GM23338 (cell line): ENCODE measurements around the gene EXD3. TPM values are rescaled to one million over a fixed set of nuclear protein-coding genes. Genes with fewer than 3 reads are reported as not detected.

Experiments
- ATAC-seq: fragments of 200-7000 bp; cut with Tn5 transposase; 3 replicates; pipeline ENCODE4 v1.9.1; 2020
- DNase-seq: peaks from one replicate; pipeline ENCODE4 v3.0.0-alpha.2; 2015; ENCODE audit warnings: low spot score
- H2AFZ ChIP-seq: fragments of 200-600 bp; sonication (generic); 2 replicates; pipeline ENCODE4 v1.8.0; 2016; ENCODE audit warnings: antibody characterized with exemption, mild to moderate bottlenecking, moderate library complexity
- H3F3A ChIP-seq: fragments of 200-600 bp; sonication (generic); replicated peaks from 2 replicates; pipeline ENCODE4 v1.8.0; 2017; ENCODE audit warnings: antibody characterized with exemption, mixed run types, low read depth
- H3K27ac ChIP-seq: fragments of 200-600 bp; sonication (generic); 2 replicates; pipeline ENCODE4 v1.6.1; 2016; ENCODE audit warnings: low read depth
- H3K27me3 ChIP-seq: fragments of 200-600 bp; sonication (generic); 2 replicates; pipeline ENCODE4 v1.8.0; 2016; ENCODE audit warnings: mild to moderate bottlenecking, mixed run types, moderate library complexity; ENCODE audit not compliant: insufficient read depth
- H3K36me3 ChIP-seq: fragments of 200-600 bp; sonication (generic); 2 replicates; pipeline ENCODE4 v1.8.0; 2016; ENCODE audit warnings: mild to moderate bottlenecking; ENCODE audit not compliant: insufficient read depth
- H3K4me1 ChIP-seq: fragments of 200-600 bp; sonication (generic); 2 replicates; pipeline ENCODE4 v1.8.0; 2016; ENCODE audit warnings: mild to moderate bottlenecking, moderate library complexity; ENCODE audit not compliant: insufficient read depth
- H3K4me2 ChIP-seq: fragments of 200-600 bp; sonication (generic); 2 replicates; pipeline ENCODE4 v1.7.1; 2017; ENCODE audit warnings: mixed run types
- H3K4me3 ChIP-seq: fragments of 200-600 bp; sonication (generic); 2 replicates; pipeline ENCODE4 v1.6.1; 2016; ENCODE audit warnings: mixed run types
- H3K79me2 ChIP-seq: fragments of 200-600 bp; sonication (generic); replicated peaks from 2 replicates; pipeline ENCODE4 v1.8.0; 2017; ENCODE audit warnings: mild to moderate bottlenecking; ENCODE audit not compliant: insufficient read depth
- H3K9me2 ChIP-seq: fragments of 200-600 bp; sonication (generic); 2 replicates; pipeline ENCODE4 v1.8.0; 2017; ENCODE audit not compliant: insufficient read depth
- H4K20me1 ChIP-seq: fragments of 200-600 bp; sonication (generic); replicated peaks from 2 replicates; pipeline ENCODE4 v1.8.0; 2017; ENCODE audit warnings: mild to moderate bottlenecking; ENCODE audit not compliant: insufficient read depth
- H3K27ac Mint-ChIP-seq: 2 replicates; pipeline ENCODE4 v1.8.0; 2020; ENCODE audit warnings: inconsistent platforms, mild to moderate bottlenecking, moderate library complexity, mixed read lengths
- H3K27me3 Mint-ChIP-seq: 3 replicates; pipeline ENCODE4 v1.8.0; 2022; ENCODE audit warnings: low read depth, mild to moderate bottlenecking, moderate library complexity, mixed read lengths, inconsistent platforms; ENCODE audit not compliant: insufficient read depth, poor library complexity
- H3K36me3 Mint-ChIP-seq: 3 replicates; pipeline ENCODE4 v1.8.0; 2021; ENCODE audit warnings: low read depth, mild to moderate bottlenecking, inconsistent platforms, moderate library complexity, mixed read lengths
- H3K4me1 Mint-ChIP-seq: 3 replicates; pipeline ENCODE4 v1.8.0; 2020; ENCODE audit warnings: mild to moderate bottlenecking, inconsistent platforms, mixed read lengths
- H3K4me3 Mint-ChIP-seq: 3 replicates; pipeline ENCODE4 v1.8.0; 2021; ENCODE audit warnings: moderate library complexity, mild to moderate bottlenecking, inconsistent platforms, mixed read lengths
- H3K9me3 Mint-ChIP-seq: 3 replicates; pipeline ENCODE4 v1.8.0; 2020; ENCODE audit warnings: moderate library complexity, mild to moderate bottlenecking, inconsistent platforms, mixed read lengths
- EZH2 ChIP-seq: fragments of 200-600 bp; sonication (generic); IDR thresholded peaks from one replicate; pipeline ENCODE4 v1.8.0; 2017; ENCODE audit warnings: antibody characterized with exemption, mild to moderate bottlenecking, low read depth; ENCODE audit not compliant: unreplicated experiment
- POLR2AphosphoS5 ChIP-seq: IDR thresholded peaks from 2 replicates; pipeline ENCODE4 v1.6.1; 2016; ENCODE audit warnings: antibody characterized with exemption, low read depth
- STAT1 ChIP-seq: IDR thresholded peaks from one replicate; pipeline ENCODE4 v1.6.1; 2016; ENCODE audit warnings: antibody characterized with exemption; ENCODE audit not compliant: unreplicated experiment
- ZNF114 ChIP-seq: fragments of 250-450 bp; sonication (Bioruptor Pico); IDR thresholded peaks from 2 replicates; pipeline ENCODE4 v1.5.0; 2020; ENCODE audit warnings: mild to moderate bottlenecking, moderate library complexity
- polyA plus RNA-seq: library from polyadenylated mRNA; unstranded; fragments of >200 nt; fragmentation: Nextera tagmentation; extraction: Ambion mirVana; gene quantifications from 2 replicates; pipeline ENCODE4 v1.2.1, GENCODE V29; 2016
- total RNA-seq: library from RNA; depleted of rRNA; stranded (reverse); fragments of >200 nt; shearing (Covaris generic); gene quantifications from 2 replicates; pipeline ENCODE4 v1.2.3, GENCODE V29; 2014
- TF ChIP-seq, protein P1 (sequence below): fragments of 250-450 bp; sonication (Bioruptor Pico); IDR thresholded peaks from 2 replicates; pipeline ENCODE4 v1.5.0; 2020; ENCODE audit warnings: mild to moderate bottlenecking, moderate library complexity

The EXD3 gene
- total and polyA plus RNA-seq, 2 experiments from 2014 or later = 3.6 to 9.7 TPM

GRCh38 chr9:137278061-137278701, 144.8 kb downstream of the EXD3 start (continued):
- TF ChIP-seq, protein P1, sequence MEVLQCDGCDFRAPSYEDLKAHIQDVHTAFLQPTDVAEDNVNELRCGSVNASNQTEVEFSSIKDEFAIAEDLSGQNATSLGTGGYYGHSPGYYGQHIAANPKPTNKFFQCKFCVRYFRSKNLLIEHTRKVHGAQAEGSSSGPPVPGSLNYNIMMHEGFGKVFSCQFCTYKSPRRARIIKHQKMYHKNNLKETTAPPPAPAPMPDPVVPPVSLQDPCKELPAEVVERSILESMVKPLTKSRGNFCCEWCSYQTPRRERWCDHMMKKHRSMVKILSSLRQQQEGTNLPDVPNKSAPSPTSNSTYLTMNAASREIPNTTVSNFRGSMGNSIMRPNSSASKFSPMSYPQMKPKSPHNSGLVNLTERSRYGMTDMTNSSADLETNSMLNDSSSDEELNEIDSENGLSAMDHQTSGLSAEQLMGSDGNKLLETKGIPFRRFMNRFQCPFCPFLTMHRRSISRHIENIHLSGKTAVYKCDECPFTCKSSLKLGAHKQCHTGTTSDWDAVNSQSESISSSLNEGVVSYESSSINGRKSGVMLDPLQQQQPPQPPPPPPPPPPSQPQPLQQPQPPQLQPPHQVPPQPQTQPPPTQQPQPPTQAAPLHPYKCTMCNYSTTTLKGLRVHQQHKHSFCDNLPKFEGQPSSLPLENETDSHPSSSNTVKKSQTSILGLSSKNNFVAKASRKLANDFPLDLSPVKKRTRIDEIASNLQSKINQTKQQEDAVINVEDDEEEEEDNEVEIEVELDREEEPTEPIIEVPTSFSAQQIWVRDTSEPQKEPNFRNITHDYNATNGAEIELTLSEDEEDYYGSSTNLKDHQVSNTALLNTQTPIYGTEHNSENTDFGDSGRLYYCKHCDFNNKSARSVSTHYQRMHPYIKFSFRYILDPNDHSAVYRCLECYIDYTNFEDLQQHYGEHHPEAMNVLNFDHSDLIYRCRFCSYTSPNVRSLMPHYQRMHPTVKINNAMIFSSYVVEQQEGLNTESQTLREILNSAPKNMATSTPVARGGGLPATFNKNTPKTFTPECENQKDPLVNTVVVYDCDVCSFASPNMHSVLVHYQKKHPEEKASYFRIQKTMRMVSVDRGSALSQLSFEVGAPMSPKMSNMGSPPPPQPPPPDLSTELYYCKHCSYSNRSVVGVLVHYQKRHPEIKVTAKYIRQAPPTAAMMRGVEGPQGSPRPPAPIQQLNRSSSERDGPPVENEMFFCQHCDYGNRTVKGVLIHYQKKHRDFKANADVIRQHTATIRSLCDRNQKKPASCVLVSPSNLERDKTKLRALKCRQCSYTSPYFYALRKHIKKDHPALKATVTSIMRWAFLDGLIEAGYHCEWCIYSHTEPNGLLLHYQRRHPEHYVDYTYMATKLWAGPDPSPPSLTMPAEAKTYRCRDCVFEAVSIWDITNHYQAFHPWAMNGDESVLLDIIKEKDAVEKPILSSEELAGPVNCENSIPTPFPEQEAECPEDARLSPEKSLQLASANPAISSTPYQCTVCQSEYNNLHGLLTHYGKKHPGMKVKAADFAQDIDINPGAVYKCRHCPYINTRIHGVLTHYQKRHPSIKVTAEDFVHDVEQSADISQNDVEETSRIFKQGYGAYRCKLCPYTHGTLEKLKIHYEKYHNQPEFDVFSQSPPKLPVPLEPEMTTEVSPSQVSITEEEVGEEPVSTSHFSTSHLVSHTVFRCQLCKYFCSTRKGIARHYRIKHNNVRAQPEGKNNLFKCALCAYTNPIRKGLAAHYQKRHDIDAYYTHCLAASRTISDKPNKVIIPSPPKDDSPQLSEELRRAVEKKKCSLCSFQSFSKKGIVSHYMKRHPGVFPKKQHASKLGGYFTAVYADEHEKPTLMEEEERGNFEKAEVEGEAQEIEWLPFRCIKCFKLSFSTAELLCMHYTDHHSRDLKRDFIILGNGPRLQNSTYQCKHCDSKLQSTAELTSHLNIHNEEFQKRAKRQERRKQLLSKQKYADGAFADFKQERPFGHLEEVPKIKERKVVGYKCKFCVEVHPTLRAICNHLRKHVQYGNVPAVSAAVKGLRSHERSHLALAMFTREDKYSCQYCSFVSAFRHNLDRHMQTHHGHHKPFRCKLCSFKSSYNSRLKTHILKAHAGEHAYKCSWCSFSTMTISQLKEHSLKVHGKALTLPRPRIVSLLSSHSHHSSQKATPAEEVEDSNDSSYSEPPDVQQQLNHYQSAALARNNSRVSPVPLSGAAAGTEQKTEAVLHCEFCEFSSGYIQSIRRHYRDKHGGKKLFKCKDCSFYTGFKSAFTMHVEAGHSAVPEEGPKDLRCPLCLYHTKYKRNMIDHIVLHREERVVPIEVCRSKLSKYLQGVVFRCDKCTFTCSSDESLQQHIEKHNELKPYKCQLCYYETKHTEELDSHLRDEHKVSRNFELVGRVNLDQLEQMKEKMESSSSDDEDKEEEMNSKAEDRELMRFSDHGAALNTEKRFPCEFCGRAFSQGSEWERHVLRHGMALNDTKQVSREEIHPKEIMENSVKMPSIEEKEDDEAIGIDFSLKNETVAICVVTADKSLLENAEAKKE (CRISPR knock-in tag) = no peak
- TF ChIP-seq STAT1 (no peak), POLR2AphosphoS5 (no peak), EZH2 (no peak), ZNF114 (CRISPR knock-in tag) (no peak)

GRCh38 chr9:137277329-137278041, 145.5 kb downstream of the EXD3 start, which contains the start of gene TOR4A:
TOR4A (plus strand) TSS chr9:137277726; CDS start chr9:137278690, 964 bp downstream.
- ATAC-seq = peak; percentile 32
- no peaks in the 10 kb centered on the region for H3K36me3 ChIP-seq
- peak within 1 kb of the TSS; percentile 97 for H3K27ac Mint-ChIP-seq
- H3K4me1 Mint-ChIP-seq = peaks cover 36% of the 10 kb centered on the region
- peak; percentile 92 for DNase-seq
- peak within 1 kb of the TSS; percentile 68 for H3K4me3 Mint-ChIP-seq
- H4K20me1 ChIP-seq = peaks cover 4% of the 10 kb centered on the region; the same call in 1 of the 2 replicates
- peaks cover 7% of the 10 kb centered on the region for H3K36me3 Mint-ChIP-seq
- peaks cover 11% of the 10 kb centered on the region for H3K27me3 ChIP-seq
- no peaks in the 10 kb centered on the region; the same call in 2 of the 3 replicates for H3K9me3 Mint-ChIP-seq
- H3K79me2 ChIP-seq = no peaks in the 10 kb centered on the region
- H2AFZ ChIP-seq = peak within 1 kb of the TSS; percentile 47; the same call in 1 of the 2 replicates
- H3K4me2 ChIP-seq = peak within 1 kb of the TSS; percentile 88
- H3K9me2 ChIP-seq = no peaks in the 10 kb centered on the region
- peak within 1 kb of the TSS; percentile 64 for H3K4me3 ChIP-seq
- peak within 1 kb of the TSS; percentile 94 for H3K27ac ChIP-seq
- H3K27me3 Mint-ChIP-seq = peaks cover 34% of the 10 kb centered on the region
- H3K4me1 ChIP-seq = peaks cover 12% of the 10 kb centered on the region
- peaks cover 15% of the 10 kb centered on the region; the same call in 1 of the 2 replicates for H3F3A ChIP-seq
- TF ChIP-seq, protein P1 (CRISPR knock-in tag) = no peak
- peak; percentile 62 for TF ChIP-seq POLR2AphosphoS5
